C4-2B (cell line): ENCODE results near the gene KDM3B.
"Not testable (repeated sequence)": the region's sequence is repeated elsewhere in the genome, so short reads cannot be mapped to it uniquely, and the experiment has no call there.

Experiments
- H3K27ac ChIP-seq: fragments of 450-650 bp; 2 replicates; pipeline ENCODE4 v1.5.1; 2017
- ZFX ChIP-seq: fragments of 450-650 bp; IDR thresholded peaks from 2 replicates; pipeline ENCODE4 v1.6.1; 2017
- TF ChIP-seq, protein P1 (sequence below): fragments of 450-650 bp; conservative IDR thresholded peaks from 2 replicates; pipeline ENCODE4 v1.5.1; 2017; ENCODE audit warnings: mild to moderate bottlenecking

Gene KDM3B

GRCh38 chr5:138352071-138352721 lies at the start of gene KDM3B:
Gene KDM3B, plus strand, starts transcription at chr5:138352685. Its CDS starts 111 bp downstream, at chr5:138352796.
- TF ChIP-seq, protein P1, sequence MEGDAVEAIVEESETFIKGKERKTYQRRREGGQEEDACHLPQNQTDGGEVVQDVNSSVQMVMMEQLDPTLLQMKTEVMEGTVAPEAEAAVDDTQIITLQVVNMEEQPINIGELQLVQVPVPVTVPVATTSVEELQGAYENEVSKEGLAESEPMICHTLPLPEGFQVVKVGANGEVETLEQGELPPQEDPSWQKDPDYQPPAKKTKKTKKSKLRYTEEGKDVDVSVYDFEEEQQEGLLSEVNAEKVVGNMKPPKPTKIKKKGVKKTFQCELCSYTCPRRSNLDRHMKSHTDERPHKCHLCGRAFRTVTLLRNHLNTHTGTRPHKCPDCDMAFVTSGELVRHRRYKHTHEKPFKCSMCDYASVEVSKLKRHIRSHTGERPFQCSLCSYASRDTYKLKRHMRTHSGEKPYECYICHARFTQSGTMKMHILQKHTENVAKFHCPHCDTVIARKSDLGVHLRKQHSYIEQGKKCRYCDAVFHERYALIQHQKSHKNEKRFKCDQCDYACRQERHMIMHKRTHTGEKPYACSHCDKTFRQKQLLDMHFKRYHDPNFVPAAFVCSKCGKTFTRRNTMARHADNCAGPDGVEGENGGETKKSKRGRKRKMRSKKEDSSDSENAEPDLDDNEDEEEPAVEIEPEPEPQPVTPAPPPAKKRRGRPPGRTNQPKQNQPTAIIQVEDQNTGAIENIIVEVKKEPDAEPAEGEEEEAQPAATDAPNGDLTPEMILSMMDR, result peak; percentile 100
- no peak for TF ChIP-seq ZFX
- H3K27ac ChIP-seq, result peak within 1 kb of the TSS; percentile 98

DNA sequence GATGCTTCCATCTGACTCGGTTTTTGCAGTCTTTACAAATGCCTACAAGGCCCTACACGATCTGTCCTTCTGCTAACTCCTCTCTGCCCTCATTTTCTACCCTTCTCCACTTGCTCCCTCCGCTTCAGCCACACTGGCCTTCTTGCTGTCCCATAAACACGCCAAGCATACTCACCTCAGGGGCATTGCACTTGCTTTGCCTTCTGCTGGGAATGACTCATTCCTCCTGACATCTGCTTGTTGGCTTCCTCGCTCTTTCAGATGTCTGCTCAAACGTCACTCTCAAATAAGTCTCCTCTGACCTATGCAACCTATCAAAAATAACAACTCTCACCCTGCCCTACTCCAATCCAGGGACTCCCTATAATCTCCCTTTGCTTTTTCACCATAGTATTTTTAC lies 49.1 kb upstream of the KDM3B start:
- TF ChIP-seq, protein P1, result no peak
- no peak for TF ChIP-seq ZFX
- no peak overlapping the region for H3K27ac ChIP-seq

GRCh38 chr5:138305797-138306196 lies 46.7 kb upstream of the KDM3B start:
- no peak overlapping the region for H3K27ac ChIP-seq
- TF ChIP-seq, protein P1, result no peak
- TF ChIP-seq ZFX, result no peak

- H3K27ac ChIP-seq, result no peak overlapping the region
- no peak for TF ChIP-seq ZFX
- TF ChIP-seq, protein P1, result no peak
Measured at GRCh38 chr5:138315751-138316278, 36.7 kb upstream of the KDM3B start.

GRCh38 chr5:138316355-138316754 lies 36.1 kb upstream of the KDM3B start:
- no peak overlapping the region for H3K27ac ChIP-seq
- TF ChIP-seq, protein P1, result no peak
- no peak for TF ChIP-seq ZFX

- not testable (repeated sequence) for H3K27ac ChIP-seq
Measured at GRCh38 chr5:138318211-138318610, 34.3 kb upstream of the KDM3B start.

GRCh38 chr5:138330813-138331448 lies 21.6 kb upstream of the KDM3B start:
- TF ChIP-seq, protein P1, result no peak
- TF ChIP-seq ZFX, result no peak
- H3K27ac ChIP-seq, result peak overlapping the region; percentile 79
